ENCODE data around the gene RAB40A. TPM values are rescaled to one million over a fixed set of nuclear protein-coding genes. Genes with fewer than 3 reads are reported as not detected.

The RAB40A gene
- polyA plus RNA-seq, 6 donors from 2014 or later, result not detected

- no peak overlapping the region for H3K4me3 Mint-ChIP-seq
- ATAC-seq (ENCODE audit: low read depth in 2 of 2) (no peak), DNase-seq (no peak)
- no peaks in the 10 kb centered on the region for H3K36me3 Mint-ChIP-seq
- H3K4me1 Mint-ChIP-seq, result peaks cover 0 to 7% (median 5%) of the 10 kb centered on the region in 3 donors
- H3K27ac Mint-ChIP-seq, result no peak overlapping the region
- peaks cover 0 to 9% (median 5%) of the 10 kb centered on the region in 3 donors for H3K27me3 Mint-ChIP-seq
- H3K9me3 Mint-ChIP-seq, result no peaks in the 10 kb centered on the region
Measured at GRCh38 chrX:103537871-103538387, 18.6 kb upstream of the RAB40A start.

GRCh38 chrX:103536732-103537131 lies 17.4 kb upstream of the RAB40A start:
- Mint-ChIP-seq H3K4me3 (no peak overlapping the region), H3K9me3 (no peaks in the 10 kb centered on the region), H3K27me3 (peaks cover 0 to 9% (median 5%) of the 10 kb centered on the region in 3 donors), H3K36me3 (no peaks in the 10 kb centered on the region), H3K27ac (no peak overlapping the region), H3K4me1 (peaks cover 0 to 7% (median 5%) of the 10 kb centered on the region in 3 donors)
- ATAC-seq (ENCODE audit: low read depth in 2 of 2) (no peak), DNase-seq (no peak)

GRCh38 chrX:103536071-103536470 lies 16.8 kb upstream of the RAB40A start:
- ATAC-seq (ENCODE audit: low read depth in 2 of 2), result no peak
- Mint-ChIP-seq H3K4me3 (no peak overlapping the region), H3K9me3 (no peaks in the 10 kb centered on the region), H3K36me3 (no peaks in the 10 kb centered on the region), H3K27ac (peak overlapping the region in 2 of 6 donors; percentile 44 to 54), H3K4me1 (peaks cover 0 to 7% (median 5%) of the 10 kb centered on the region in 3 donors), H3K27me3 (peaks cover 0 to 9% (median 5%) of the 10 kb centered on the region in 3 donors)
- DNase-seq, result no peak

- DNase-seq (no peak), ATAC-seq (ENCODE audit: low read depth in 2 of 2) (no peak)
- Mint-ChIP-seq H3K4me1 (peaks cover 0 to 7% (median 5%) of the 10 kb centered on the region in 3 donors), H3K9me3 (no peaks in the 10 kb centered on the region), H3K27ac (no peak overlapping the region), H3K4me3 (no peak overlapping the region), H3K27me3 (peaks cover 0 to 9% (median 5%) of the 10 kb centered on the region in 3 donors), H3K36me3 (no peaks in the 10 kb centered on the region)
Measured at GRCh38 chrX:103535206-103535605, 15.9 kb upstream of the RAB40A start.

GRCh38 chrX:103533511-103534216 lies 14.4 kb upstream of the RAB40A start:
- ATAC-seq (ENCODE audit: low read depth in 2 of 2) (peak; percentile 30 to 51), DNase-seq (peak; percentile 52)
- peak overlapping the region in 7 of 8 donors; percentile 28 to 85 (median 72) for H3K4me3 Mint-ChIP-seq
- H3K4me1 Mint-ChIP-seq, result peaks cover 0 to 7% (median 5%) of the 10 kb centered on the region in 3 donors
- H3K36me3 Mint-ChIP-seq, result no peaks in the 10 kb centered on the region
- no peaks in the 10 kb centered on the region for H3K9me3 Mint-ChIP-seq
- H3K27me3 Mint-ChIP-seq, result peaks cover 0 to 9% (median 5%) of the 10 kb centered on the region in 3 donors
- H3K27ac Mint-ChIP-seq, result peak overlapping the region in 1 of 6 donors; percentile 12

GRCh38 chrX:103531002-103531401 lies 11.7 kb upstream of the RAB40A start:
- peak overlapping the region in 1 of 6 donors; percentile 46 for H3K27ac Mint-ChIP-seq
- peaks cover 0 to 18% (median 5%) of the 10 kb centered on the region in 3 donors for H3K27me3 Mint-ChIP-seq
- no peak for DNase-seq
- no peak overlapping the region for H3K4me3 Mint-ChIP-seq
- H3K4me1 Mint-ChIP-seq, result peaks cover 0 to 7% (median 5%) of the 10 kb centered on the region in 3 donors
- no peaks in the 10 kb centered on the region for H3K9me3 Mint-ChIP-seq
- H3K36me3 Mint-ChIP-seq, result no peaks in the 10 kb centered on the region
- ATAC-seq (ENCODE audit: low read depth in 2 of 2), result no peak

- Mint-ChIP-seq H3K9me3 (no peaks in the 10 kb centered on the region), H3K36me3 (no peaks in the 10 kb centered on the region), H3K27ac (no peak overlapping the region), H3K4me3 (no peak overlapping the region), H3K27me3 (peaks cover 0 to 19% (median 5%) of the 10 kb centered on the region in 3 donors), H3K4me1 (peaks cover 0 to 7% (median 5%) of the 10 kb centered on the region in 3 donors)
- no peak for DNase-seq
- ATAC-seq (ENCODE audit: low read depth in 2 of 2), result no peak
Measured at GRCh38 chrX:103530545-103530944, 11.3 kb upstream of the RAB40A start.

GRCh38 chrX:103529550-103529949 lies 10.3 kb upstream of the RAB40A start:
- peaks cover 0 to 27% (median 5%) of the 10 kb centered on the region in 3 donors for H3K27me3 Mint-ChIP-seq
- peaks cover 0 to 7% (median 5%) of the 10 kb centered on the region in 3 donors for H3K4me1 Mint-ChIP-seq
- no peak overlapping the region for H3K4me3 Mint-ChIP-seq
- no peak overlapping the region for H3K27ac Mint-ChIP-seq
- DNase-seq (no peak), ATAC-seq (ENCODE audit: low read depth in 2 of 2) (no peak)
- no peaks in the 10 kb centered on the region for H3K9me3 Mint-ChIP-seq
- no peaks in the 10 kb centered on the region for H3K36me3 Mint-ChIP-seq

GRCh38 chrX:103524747-103525146 lies 5.5 kb upstream of the RAB40A start:
- Mint-ChIP-seq H3K4me3 (no peak overlapping the region), H3K4me1 (no peaks in the 10 kb centered on the region), H3K9me3 (peaks cover 0 to 2% (median 0%) of the 10 kb centered on the region in 7 donors), H3K27ac (no peak overlapping the region), H3K36me3 (no peaks in the 10 kb centered on the region), H3K27me3 (peaks cover 0 to 18% (median 0%) of the 10 kb centered on the region in 3 donors)
- ATAC-seq (ENCODE audit: low read depth in 2 of 2), result no peak
- no peak for DNase-seq

- Mint-ChIP-seq H3K4me3 (no peak overlapping the region), H3K27ac (no peak overlapping the region), H3K9me3 (peaks cover 0 to 2% (median 0%) of the 10 kb centered on the region in 7 donors), H3K36me3 (no peaks in the 10 kb centered on the region), H3K27me3 (peaks cover 0 to 18% (median 0%) of the 10 kb centered on the region in 3 donors), H3K4me1 (no peaks in the 10 kb centered on the region)
- ATAC-seq (ENCODE audit: low read depth in 2 of 2), result no peak
- no peak for DNase-seq
Measured at GRCh38 chrX:103523605-103524004, 4.3 kb upstream of the RAB40A start.

- Mint-ChIP-seq H3K4me1 (no peaks in the 10 kb centered on the region), H3K27ac (no peak overlapping the region), H3K36me3 (no peaks in the 10 kb centered on the region), H3K27me3 (peaks cover 0 to 6% (median 0%) of the 10 kb centered on the region in 3 donors), H3K4me3 (no peak overlapping the region), H3K9me3 (peaks cover 0 to 2% (median 0%) of the 10 kb centered on the region in 7 donors)
- no peak for DNase-seq
- no peak for ATAC-seq (ENCODE audit: low read depth in 2 of 2)
Measured at GRCh38 chrX:103520386-103520785, 1.1 kb upstream of the RAB40A start.

- ATAC-seq (ENCODE audit: low read depth in 2 of 2) (no peak), DNase-seq (no peak)
- Mint-ChIP-seq H3K27ac (no peak overlapping the region), H3K4me1 (no peaks in the 10 kb centered on the region), H3K9me3 (peaks cover 0 to 2% (median 0%) of the 10 kb centered on the region in 7 donors), H3K36me3 (no peaks in the 10 kb centered on the region), H3K27me3 (no peaks in the 10 kb centered on the region), H3K4me3 (no peak overlapping the region)
Measured at GRCh38 chrX:103518571-103518970, 718 bp downstream of the RAB40A start.

GRCh38 chrX:103517246-103517645 lies 2.0 kb downstream of the RAB40A start:
- H3K27me3 Mint-ChIP-seq, result no peaks in the 10 kb centered on the region
- H3K27ac Mint-ChIP-seq, result no peak overlapping the region
- H3K9me3 Mint-ChIP-seq, result no peaks in the 10 kb centered on the region
- no peaks in the 10 kb centered on the region for H3K4me1 Mint-ChIP-seq
- no peaks in the 10 kb centered on the region for H3K36me3 Mint-ChIP-seq
- DNase-seq, result no peak
- ATAC-seq (ENCODE audit: low read depth in 2 of 2), result no peak
- H3K4me3 Mint-ChIP-seq, result no peak overlapping the region

- H3K4me1 Mint-ChIP-seq, result no peaks in the 10 kb centered on the region
- H3K36me3 Mint-ChIP-seq, result no peaks in the 10 kb centered on the region
- H3K4me3 Mint-ChIP-seq, result no peak overlapping the region
- no peak overlapping the region for H3K27ac Mint-ChIP-seq
- DNase-seq, result no peak
- peaks cover 0 to 13% (median 0%) of the 10 kb centered on the region in 3 donors for H3K27me3 Mint-ChIP-seq
- ATAC-seq (ENCODE audit: low read depth in 2 of 2), result no peak
- peaks cover 0 to 2% (median 0%) of the 10 kb centered on the region in 7 donors for H3K9me3 Mint-ChIP-seq
Measured at GRCh38 chrX:103513476-103514108, 5.7 kb downstream of the RAB40A start.

All from naive B cell (primary cell).